PC-3 (cell line): Measurements from ENCODE around the gene SCUBE1. TPM values are rescaled to one million over a fixed set of nuclear protein-coding genes. Genes with fewer than 3 reads are reported as not detected.

Experiments used
- ATAC-seq: fragments of 200-7000 bp; cut with Tn5 transposase; 2 replicates; pipeline ENCODE4 v1.9.1; 2020; ENCODE audit warnings: mild to moderate bottlenecking, moderate library complexity
- BruUV-seq: library from RNA; stranded (reverse); fragments of 400-500 nt; replicated peaks from 2 replicates; lab custom pipeline; 2021; lab: Mats Ljungman, UMichigan
- CTCF ChIA-PET: fragments of 300-600 bp; sonication (Branson Sonifier 250); formaldehyde crosslinking; loops from one replicate; lab custom pipeline; 2022; ENCODE audit warnings: antibody characterized with exemption; lab: Charles Lee
- POLR2A ChIA-PET: fragments of 300-600 bp; sonication (Branson Sonifier 250); formaldehyde crosslinking; loops from one replicate; lab custom pipeline; 2022; ENCODE audit warnings: antibody characterized with exemption; ENCODE audit not compliant: unreplicated experiment; lab: Charles Lee
- DNase-seq: peaks from one replicate; pipeline ENCODE4 v3.0.0-alpha.2; 2015
- H2AFZ ChIP-seq: fragments of 300-600 bp; sonication (generic); 2 replicates; pipeline ENCODE4 v1.6.0; 2016; ENCODE audit warnings: antibody characterized with exemption, low read length
- H3F3A ChIP-seq: fragments of 300-600 bp; sonication (generic); one replicate; pipeline ENCODE4 v1.6.0; 2017; ENCODE audit warnings: antibody characterized with exemption, low read length, control low read depth, mild to moderate bottlenecking; ENCODE audit not compliant: unreplicated experiment
- H3K27ac ChIP-seq: fragments of 300-600 bp; sonication (generic); 2 replicates; pipeline ENCODE4 v1.5.1; 2016; ENCODE audit warnings: mild to moderate bottlenecking, low read length
- H3K27me3 ChIP-seq: fragments of 300-600 bp; sonication (generic); 2 replicates; pipeline ENCODE4 v1.6.1; 2016; ENCODE audit warnings: low read length, mixed read lengths
- H3K36me3 ChIP-seq: fragments of 300-600 bp; sonication (generic); 2 replicates; pipeline ENCODE4 v1.6.1; 2016; ENCODE audit warnings: low read depth, mixed run types, low read length, mixed read lengths
- H3K4me1 ChIP-seq: fragments of 300-600 bp; sonication (generic); 2 replicates; pipeline ENCODE4 v1.5.1; 2016; ENCODE audit warnings: low read length; ENCODE audit not compliant: insufficient read depth
- H3K4me2 ChIP-seq: fragments of 300-600 bp; sonication (generic); 2 replicates; pipeline ENCODE4 v1.6.0; 2016; ENCODE audit warnings: low read length
- H3K4me3 ChIP-seq: fragments of 300-600 bp; sonication (generic); 2 replicates; pipeline ENCODE4 v1.5.1; 2016; ENCODE audit warnings: mild to moderate bottlenecking, low read length, mixed read lengths
- H3K79me2 ChIP-seq: fragments of 300-600 bp; sonication (generic); 2 replicates; pipeline ENCODE4 v1.6.1; 2017; ENCODE audit warnings: low read length, mixed read lengths
- H3K9ac ChIP-seq: fragments of 300-600 bp; sonication (generic); 2 replicates; pipeline ENCODE4 v1.6.0; 2016; ENCODE audit warnings: mild to moderate bottlenecking, low read length
- H3K9me2 ChIP-seq: fragments of 300-600 bp; sonication (generic); replicated peaks from 2 replicates; pipeline ENCODE4 v1.6.1; 2016; ENCODE audit warnings: mixed run types, low read length, mixed read lengths
- H3K9me3 ChIP-seq: fragments of 300-600 bp; sonication (generic); 2 replicates; pipeline ENCODE4 v1.6.1; 2016; ENCODE audit warnings: low read length, mixed read lengths
- H4K20me1 ChIP-seq: fragments of 300-600 bp; sonication (generic); 2 replicates; pipeline ENCODE4 v1.6.1; 2016; ENCODE audit warnings: low read length, mixed read lengths
- CTCF ChIP-seq: fragments of 300-600 bp; sonication (generic); conservative IDR thresholded peaks from 2 replicates; pipeline ENCODE4 v1.5.1; 2017; ENCODE audit warnings: antibody characterized with exemption, low read depth, mild to moderate bottlenecking, low read length
- EZH2 ChIP-seq: fragments of 300-600 bp; sonication (generic); IDR thresholded peaks from one replicate; pipeline ENCODE4 v1.6.1; 2017; ENCODE audit warnings: antibody characterized with exemption, mild to moderate bottlenecking, low read length; ENCODE audit not compliant: unreplicated experiment
- EZH2phosphoT487 ChIP-seq: fragments of 300-600 bp; sonication (generic); IDR thresholded peaks from 2 replicates; pipeline ENCODE4 v1.6.1; 2018; ENCODE audit warnings: mild to moderate bottlenecking, antibody characterized with exemption, low read length, borderline replicate concordance
- intact Hi-C: fragments of 100-400 bp; cut with micrococcal nuclease; formaldehyde crosslinking; loops from 2 replicates; pipeline ENCODE4 v1.9.0; 2023
- total RNA-seq: library from RNA; depleted of rRNA; stranded (reverse); fragments of >200 nt; gene quantifications from 2 replicates; pipeline ENCODE4 v1.2.3, GENCODE V29; 2014

Gene SCUBE1
- total RNA-seq, 1 experiment from 2014 or later = not detected

- no peaks in the 10 kb centered on the region for H3K4me1 ChIP-seq
- CTCF ChIA-PET = no interaction called here
- intact Hi-C loops = no loop called here
- H3K27me3 ChIP-seq = no peaks in the 10 kb centered on the region
- no peak overlapping the region for H3K27ac ChIP-seq
- POLR2A ChIA-PET = no interaction called here
- BruUV-seq = no TSS peak
- no peak overlapping the region for H2AFZ ChIP-seq
- no peak overlapping the region for H3K4me2 ChIP-seq
- H3K4me3 ChIP-seq = no peak overlapping the region
- no peak for DNase-seq
- H3K36me3 ChIP-seq = no peaks in the 10 kb centered on the region
- no peaks in the 10 kb centered on the region for H4K20me1 ChIP-seq
- H3K9me2 ChIP-seq = no peaks in the 10 kb centered on the region
- H3K79me2 ChIP-seq = no peaks in the 10 kb centered on the region
- ATAC-seq = no peak
- no peak overlapping the region for H3K9ac ChIP-seq
- H3K9me3 ChIP-seq = no peaks in the 10 kb centered on the region
- TF ChIP-seq EZH2 (no peak), EZH2phosphoT487 (no peak), CTCF (no peak)
- H3F3A ChIP-seq = no peaks in the 10 kb centered on the region
These were observed 109.6 kb downstream of the SCUBE1 start for GRCh38 chr22:43233529-43233928.

DNA sequence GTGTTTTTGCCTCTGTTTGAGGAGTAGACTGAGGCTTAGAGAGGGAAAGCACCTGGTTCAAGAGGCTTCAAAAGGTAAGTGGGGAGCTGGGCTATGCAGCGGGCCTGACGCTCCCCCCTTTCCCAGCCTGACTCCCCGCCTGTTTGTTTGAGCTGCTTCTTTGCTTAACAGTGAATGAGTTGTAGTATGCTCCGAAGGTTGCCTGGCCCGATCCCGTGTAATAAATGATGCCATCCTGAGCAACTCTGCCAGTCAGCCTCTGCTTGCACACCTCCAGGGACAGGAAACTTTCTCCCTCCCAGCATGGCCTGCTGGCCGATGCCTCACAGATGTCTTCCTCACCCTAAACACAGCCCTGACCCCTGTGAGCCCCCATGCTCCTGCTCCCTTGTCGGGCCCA, 110.7 kb downstream of the SCUBE1 start:
- intact Hi-C loops = no loop called here
- no peak overlapping the region for H3K4me2 ChIP-seq
- ATAC-seq = no peak
- no TSS peak for BruUV-seq
- ChIA-PET POLR2A (no interaction called here), CTCF (no interaction called here)
- H3K79me2 ChIP-seq = no peaks in the 10 kb centered on the region
- H3K4me3 ChIP-seq = no peak overlapping the region
- H3F3A ChIP-seq = no peaks in the 10 kb centered on the region
- no peak for DNase-seq
- no peak overlapping the region for H3K27ac ChIP-seq
- no peak overlapping the region for H2AFZ ChIP-seq
- H4K20me1 ChIP-seq = no peaks in the 10 kb centered on the region
- no peaks in the 10 kb centered on the region for H3K9me3 ChIP-seq
- no peaks in the 10 kb centered on the region for H3K9me2 ChIP-seq
- no peaks in the 10 kb centered on the region for H3K4me1 ChIP-seq
- H3K9ac ChIP-seq = no peak overlapping the region
- no peak for TF ChIP-seq CTCF
- no peak for TF ChIP-seq EZH2phosphoT487
- no peak for TF ChIP-seq EZH2
- H3K36me3 ChIP-seq = no peaks in the 10 kb centered on the region
- no peaks in the 10 kb centered on the region for H3K27me3 ChIP-seq

DNA sequence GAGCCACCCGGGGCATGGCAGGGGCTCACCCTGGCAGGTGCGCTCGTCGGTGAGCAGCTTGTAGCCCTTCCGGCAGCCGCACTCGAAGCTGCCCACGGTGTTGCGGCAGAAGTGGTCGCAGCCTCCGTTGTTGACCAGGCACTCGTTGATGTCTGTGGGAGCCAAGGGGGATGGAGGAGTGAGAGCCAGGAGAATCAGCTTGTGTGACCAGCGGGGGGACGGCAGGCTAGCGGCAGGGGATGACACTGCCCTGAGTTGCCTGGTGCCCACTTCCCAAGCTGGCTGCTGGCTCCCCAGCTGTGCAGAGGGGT, 111.5 kb downstream of the SCUBE1 start:
- ChIA-PET POLR2A (no interaction called here), CTCF (interaction anchor here (0.6 to 1.0 kb wide), 5 partner anchors 39 to 151 kb away, joined by 3 to 24 read pairs (median 4); no protein-coding TSS in a partner anchor)
- Histone ChIP-seq H2AFZ (no peak overlapping the region), H3F3A (no peaks in the 10 kb centered on the region), H3K4me3 (no peak overlapping the region), H3K9ac (no peak overlapping the region), H3K79me2 (no peaks in the 10 kb centered on the region), H3K27me3 (no peaks in the 10 kb centered on the region), H3K9me3 (no peaks in the 10 kb centered on the region), H3K9me2 (no peaks in the 10 kb centered on the region), H4K20me1 (no peaks in the 10 kb centered on the region), H3K36me3 (no peaks in the 10 kb centered on the region), H3K4me2 (no peak overlapping the region), H3K4me1 (no peaks in the 10 kb centered on the region), H3K27ac (no peak overlapping the region)
- no peak for ATAC-seq
- intact Hi-C loops = no loop called here
- TF ChIP-seq EZH2 = no peak
- TF ChIP-seq EZH2phosphoT487 = no peak
- TF ChIP-seq CTCF = no peak
- DNase-seq = no peak
- no TSS peak for BruUV-seq
